ENCODE measurements around the gene SCN9A.

Gene SCN9A

DNA sequence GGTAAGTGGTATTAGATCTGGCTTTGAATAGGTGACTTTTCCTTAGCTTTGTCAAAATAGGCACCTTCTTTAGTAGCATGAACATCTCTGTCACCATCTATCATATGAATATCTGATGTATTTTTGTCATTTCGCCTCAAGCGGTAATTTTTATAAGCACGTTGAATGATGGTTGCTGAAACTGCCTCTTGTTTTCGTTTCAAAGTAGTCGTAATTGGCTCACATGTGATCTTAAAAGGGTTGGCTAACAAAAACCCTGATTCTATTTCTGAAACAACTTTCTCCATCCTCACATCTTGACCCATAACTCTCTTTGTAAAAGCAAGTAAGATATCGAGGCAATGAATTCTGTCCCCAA is 29.8 kb upstream of the SCN9A start:
- Histone ChIP-seq H3K9ac (ENCODE audit: low read depth in 1 of 2, low read length in 2 of 2) (no peak overlapping the region), H3K4me3 (ENCODE audit: low read depth in 1 of 2, low read length in 2 of 2) (no peak overlapping the region), H3K36me3 (ENCODE audit: control insufficient read depth in 1 of 2, insufficient read depth in 2 of 2, low read length in 2 of 2) (no peaks in the 10 kb centered on the region), H3K9me3 (ENCODE audit: control insufficient read depth in 1 of 2, low read length in 2 of 2) (no peaks in the 10 kb centered on the region), H3K4me1 (ENCODE audit: control insufficient read depth in 1 of 2, insufficient read depth in 2 of 2, low read length in 2 of 2) (no peaks in the 10 kb centered on the region), H3K27ac (ENCODE audit: low read depth, low read length) (no peak overlapping the region), H3K27me3 (ENCODE audit: control insufficient read depth in 1 of 2, insufficient read depth in 2 of 2, low read length in 2 of 2) (no peaks in the 10 kb centered on the region)

DNA sequence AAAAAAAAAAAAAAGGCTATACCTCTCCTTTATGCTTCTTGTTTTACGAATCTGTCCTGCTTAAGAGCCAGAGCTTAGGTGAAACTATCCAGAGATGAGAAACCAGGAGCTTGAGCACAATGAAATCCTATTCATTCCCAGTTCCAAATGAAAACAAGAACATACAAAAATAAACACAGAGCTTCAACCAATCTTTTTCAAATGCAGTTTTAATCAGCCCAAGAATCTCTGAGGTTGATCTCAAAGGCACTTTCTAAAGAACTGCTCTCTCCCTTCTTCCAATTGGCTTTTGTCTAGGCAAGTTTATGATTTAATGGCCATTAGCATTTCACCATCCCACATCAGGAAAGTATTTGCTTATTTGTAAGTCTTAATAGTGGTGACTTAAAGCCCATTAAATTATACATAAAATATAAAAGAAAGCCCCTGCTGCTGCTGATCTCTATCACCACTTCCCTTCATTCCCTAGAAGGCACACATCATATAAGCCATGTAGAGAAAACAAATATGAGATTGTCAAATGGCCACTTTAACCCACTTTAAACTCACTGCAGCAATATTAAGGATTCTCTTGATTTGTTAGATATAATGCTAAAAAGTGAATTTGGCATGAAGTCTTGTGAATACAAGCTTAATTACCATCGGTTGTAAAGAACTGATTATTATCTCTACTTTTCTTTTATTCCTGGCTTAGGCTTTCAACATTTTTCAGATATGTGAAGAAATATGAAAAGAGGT is 29.3 kb upstream of the SCN9A start:
- Histone ChIP-seq H3K9ac (ENCODE audit: low read depth in 1 of 2, low read length in 2 of 2) (no peak overlapping the region), H3K4me1 (ENCODE audit: control insufficient read depth in 1 of 2, insufficient read depth in 2 of 2, low read length in 2 of 2) (no peaks in the 10 kb centered on the region), H3K27ac (ENCODE audit: low read depth, low read length) (no peak overlapping the region), H3K4me3 (ENCODE audit: low read depth in 1 of 2, low read length in 2 of 2) (no peak overlapping the region), H3K36me3 (ENCODE audit: control insufficient read depth in 1 of 2, insufficient read depth in 2 of 2, low read length in 2 of 2) (no peaks in the 10 kb centered on the region), H3K27me3 (ENCODE audit: control insufficient read depth in 1 of 2, insufficient read depth in 2 of 2, low read length in 2 of 2) (no peaks in the 10 kb centered on the region), H3K9me3 (ENCODE audit: control insufficient read depth in 1 of 2, low read length in 2 of 2) (no peaks in the 10 kb centered on the region)

DNA sequence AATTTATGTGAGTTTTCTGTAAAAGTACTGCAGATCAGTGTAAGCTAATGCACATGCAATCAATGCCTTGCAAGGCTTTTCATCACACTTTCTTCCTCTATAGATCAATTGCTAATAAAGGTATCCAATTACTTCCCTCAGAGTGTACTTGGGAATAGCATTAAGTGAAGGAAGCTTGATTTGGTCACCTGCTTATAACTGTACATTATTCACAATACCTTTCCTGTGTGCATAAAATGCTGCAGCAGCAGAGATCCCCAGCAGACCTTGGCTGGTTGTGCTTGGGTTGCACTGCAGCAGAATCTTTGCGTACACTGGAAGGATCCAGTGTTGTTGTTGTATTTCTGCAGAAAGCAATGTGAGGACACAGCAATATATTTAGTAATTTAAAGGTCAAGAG is 18.5 kb upstream of the SCN9A start:
- Histone ChIP-seq H3K4me1 (ENCODE audit: control insufficient read depth in 1 of 2, insufficient read depth in 2 of 2, low read length in 2 of 2) (no peaks in the 10 kb centered on the region), H3K36me3 (ENCODE audit: control insufficient read depth in 1 of 2, insufficient read depth in 2 of 2, low read length in 2 of 2) (no peaks in the 10 kb centered on the region), H3K27ac (ENCODE audit: low read depth, low read length) (no peak overlapping the region), H3K4me3 (ENCODE audit: low read depth in 1 of 2, low read length in 2 of 2) (no peak overlapping the region), H3K9ac (ENCODE audit: low read depth in 1 of 2, low read length in 2 of 2) (no peak overlapping the region), H3K27me3 (ENCODE audit: control insufficient read depth in 1 of 2, insufficient read depth in 2 of 2, low read length in 2 of 2) (no peaks in the 10 kb centered on the region), H3K9me3 (ENCODE audit: control insufficient read depth in 1 of 2, low read length in 2 of 2) (no peaks in the 10 kb centered on the region)

DNA sequence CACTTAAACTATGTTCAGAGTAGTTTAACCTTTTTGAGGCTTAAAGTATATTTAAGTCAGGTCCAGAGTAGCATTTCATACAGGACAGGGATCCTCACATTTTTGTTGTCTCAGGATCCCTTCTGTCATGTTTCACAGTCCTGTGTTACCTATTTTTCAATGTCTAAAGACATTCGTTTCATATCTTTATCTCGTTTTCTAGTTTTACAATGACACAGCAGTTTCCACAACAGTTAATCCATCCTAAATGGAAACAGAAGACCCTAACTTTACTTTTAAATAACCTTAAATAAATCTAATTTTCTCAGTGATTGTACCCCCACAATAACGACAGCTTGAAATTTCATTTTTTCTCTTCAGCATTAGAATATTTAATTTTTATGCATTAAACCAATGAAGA is 17.3 kb upstream of the SCN9A start:
- Histone ChIP-seq H3K27me3 (ENCODE audit: control insufficient read depth in 1 of 2, insufficient read depth in 2 of 2, low read length in 2 of 2) (no peaks in the 10 kb centered on the region), H3K9me3 (ENCODE audit: control insufficient read depth in 1 of 2, low read length in 2 of 2) (no peaks in the 10 kb centered on the region), H3K36me3 (ENCODE audit: control insufficient read depth in 1 of 2, insufficient read depth in 2 of 2, low read length in 2 of 2) (no peaks in the 10 kb centered on the region), H3K4me3 (ENCODE audit: low read depth in 1 of 2, low read length in 2 of 2) (no peak overlapping the region), H3K4me1 (ENCODE audit: control insufficient read depth in 1 of 2, insufficient read depth in 2 of 2, low read length in 2 of 2) (no peaks in the 10 kb centered on the region), H3K27ac (ENCODE audit: low read depth, low read length) (no peak overlapping the region), H3K9ac (ENCODE audit: low read depth in 1 of 2, low read length in 2 of 2) (no peak overlapping the region)

DNA sequence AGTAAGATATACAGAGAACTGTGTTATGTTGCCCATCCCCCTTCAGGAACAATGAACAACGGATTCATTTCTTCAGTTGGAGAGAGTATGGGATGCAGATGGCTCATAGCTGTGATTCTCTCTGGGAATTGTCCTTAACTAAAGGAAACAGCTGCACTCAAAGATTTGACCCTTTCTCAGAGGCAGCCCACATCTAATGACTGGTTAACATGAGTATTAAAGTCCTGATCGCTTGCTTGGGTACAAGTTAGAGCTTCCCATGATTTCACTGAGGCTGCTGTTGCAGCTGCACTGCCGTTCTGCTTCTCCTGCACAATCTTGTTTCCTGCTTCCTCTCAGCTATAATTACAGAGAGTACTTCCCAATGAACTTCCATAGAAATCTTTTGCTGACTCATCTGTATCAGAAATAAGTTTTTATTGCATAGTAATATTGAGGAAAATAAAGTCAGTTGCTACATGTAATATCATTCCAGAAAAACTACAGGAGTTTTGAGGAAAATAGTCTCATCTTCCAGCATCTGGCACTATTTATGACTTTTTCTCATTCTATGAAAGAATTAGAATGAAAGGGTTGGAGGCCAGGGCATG is 12.8 kb upstream of the SCN9A start:
- Histone ChIP-seq H3K27me3 (ENCODE audit: control insufficient read depth in 1 of 2, insufficient read depth in 2 of 2, low read length in 2 of 2) (no peaks in the 10 kb centered on the region), H3K9me3 (ENCODE audit: control insufficient read depth in 1 of 2, low read length in 2 of 2) (no peaks in the 10 kb centered on the region), H3K27ac (ENCODE audit: low read depth, low read length) (no peak overlapping the region), H3K9ac (ENCODE audit: low read depth in 1 of 2, low read length in 2 of 2) (no peak overlapping the region), H3K4me3 (ENCODE audit: low read depth in 1 of 2, low read length in 2 of 2) (no peak overlapping the region), H3K36me3 (ENCODE audit: control insufficient read depth in 1 of 2, insufficient read depth in 2 of 2, low read length in 2 of 2) (no peaks in the 10 kb centered on the region), H3K4me1 (ENCODE audit: control insufficient read depth in 1 of 2, insufficient read depth in 2 of 2, low read length in 2 of 2) (no peaks in the 10 kb centered on the region)

DNA sequence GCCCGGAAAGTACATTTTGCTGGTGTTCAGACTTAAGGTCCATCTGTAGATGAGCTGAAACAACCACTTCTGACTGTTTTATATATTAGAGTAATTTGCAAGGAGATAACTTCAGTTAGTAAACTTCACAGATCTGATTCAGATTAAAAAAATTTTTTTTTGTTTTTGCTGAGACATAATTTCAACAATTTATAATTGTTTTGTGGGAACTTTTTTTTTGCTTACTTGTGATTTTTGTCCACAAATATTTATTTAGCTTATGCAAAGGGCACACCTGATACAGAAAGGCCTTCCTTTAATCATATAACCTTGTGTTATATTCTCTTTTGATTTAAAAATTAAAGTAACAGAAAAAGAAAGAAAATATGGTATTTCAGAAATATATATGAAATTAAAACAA is 9.6 kb upstream of the SCN9A start:
- Histone ChIP-seq H3K9ac (ENCODE audit: low read depth in 1 of 2, low read length in 2 of 2) (no peak overlapping the region), H3K4me1 (ENCODE audit: control insufficient read depth in 1 of 2, insufficient read depth in 2 of 2, low read length in 2 of 2) (no peaks in the 10 kb centered on the region), H3K27me3 (ENCODE audit: control insufficient read depth in 1 of 2, insufficient read depth in 2 of 2, low read length in 2 of 2) (no peaks in the 10 kb centered on the region), H3K36me3 (ENCODE audit: control insufficient read depth in 1 of 2, insufficient read depth in 2 of 2, low read length in 2 of 2) (no peaks in the 10 kb centered on the region), H3K4me3 (ENCODE audit: low read depth in 1 of 2, low read length in 2 of 2) (no peak overlapping the region), H3K27ac (ENCODE audit: low read depth, low read length) (no peak overlapping the region), H3K9me3 (ENCODE audit: control insufficient read depth in 1 of 2, low read length in 2 of 2) (no peaks in the 10 kb centered on the region)

DNA sequence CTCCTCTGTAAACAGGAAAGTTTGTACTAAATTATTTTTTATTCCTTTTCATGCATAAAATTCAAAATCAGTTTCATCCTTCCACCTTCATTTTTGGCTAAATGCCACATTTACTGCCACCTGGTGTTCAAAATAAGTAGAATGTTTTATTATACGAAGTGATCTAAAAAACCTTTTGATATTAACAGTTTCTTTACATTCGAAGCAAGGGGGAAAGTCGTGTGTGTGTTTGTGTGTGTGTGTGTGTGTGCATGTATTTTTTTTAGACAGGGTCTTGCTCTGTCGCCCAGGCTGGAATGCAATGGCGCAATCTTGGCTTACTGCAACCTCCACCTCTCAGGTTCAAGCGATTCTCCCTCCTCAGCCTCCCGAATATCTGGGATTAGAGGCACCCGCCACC is 9.0 kb upstream of the SCN9A start:
- H3K27me3 ChIP-seq (ENCODE audit: control insufficient read depth in 1 of 2, insufficient read depth in 2 of 2, low read length in 2 of 2) = no peaks in the 10 kb centered on the region
- no peak overlapping the region for H3K9ac ChIP-seq (ENCODE audit: low read depth in 1 of 2, low read length in 2 of 2)
- no peaks in the 10 kb centered on the region for H3K36me3 ChIP-seq (ENCODE audit: control insufficient read depth in 1 of 2, insufficient read depth in 2 of 2, low read length in 2 of 2)
- H3K4me3 ChIP-seq (ENCODE audit: low read depth in 1 of 2, low read length in 2 of 2) = no peak overlapping the region
- H3K27ac ChIP-seq (ENCODE audit: low read depth, low read length) = no peak overlapping the region
- H3K9me3 ChIP-seq (ENCODE audit: control insufficient read depth in 1 of 2, low read length in 2 of 2) = no peaks in the 10 kb centered on the region
- no peaks in the 10 kb centered on the region for H3K4me1 ChIP-seq (ENCODE audit: control insufficient read depth in 1 of 2, insufficient read depth in 2 of 2, low read length in 2 of 2)

DNA sequence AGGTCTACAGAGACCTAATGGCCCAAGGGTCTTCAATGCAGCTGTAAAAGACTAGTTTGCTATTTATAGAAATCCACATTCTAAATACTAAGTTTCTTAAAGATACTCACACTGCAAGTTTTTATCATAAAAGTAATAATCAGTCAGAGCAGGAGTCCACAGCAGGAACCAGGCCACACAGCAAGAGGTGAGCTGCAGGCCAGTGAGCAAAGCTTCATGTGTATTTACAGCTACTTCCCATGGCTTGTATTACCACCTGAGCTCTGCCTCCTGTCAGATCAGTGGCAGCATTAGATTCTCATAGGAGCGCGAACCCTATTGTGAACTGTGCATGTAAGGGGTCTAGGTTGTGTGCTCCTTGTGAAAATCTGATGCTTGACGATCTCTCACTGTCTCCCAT is 6.7 kb upstream of the SCN9A start:
- no peaks in the 10 kb centered on the region for H3K36me3 ChIP-seq (ENCODE audit: control insufficient read depth in 1 of 2, insufficient read depth in 2 of 2, low read length in 2 of 2)
- H3K9me3 ChIP-seq (ENCODE audit: control insufficient read depth in 1 of 2, low read length in 2 of 2) = no peaks in the 10 kb centered on the region
- no peak overlapping the region for H3K27ac ChIP-seq (ENCODE audit: low read depth, low read length)
- no peak overlapping the region for H3K9ac ChIP-seq (ENCODE audit: low read depth in 1 of 2, low read length in 2 of 2)
- no peaks in the 10 kb centered on the region for H3K4me1 ChIP-seq (ENCODE audit: control insufficient read depth in 1 of 2, insufficient read depth in 2 of 2, low read length in 2 of 2)
- H3K4me3 ChIP-seq (ENCODE audit: low read depth in 1 of 2, low read length in 2 of 2) = no peak overlapping the region
- no peaks in the 10 kb centered on the region for H3K27me3 ChIP-seq (ENCODE audit: control insufficient read depth in 1 of 2, insufficient read depth in 2 of 2, low read length in 2 of 2)

DNA sequence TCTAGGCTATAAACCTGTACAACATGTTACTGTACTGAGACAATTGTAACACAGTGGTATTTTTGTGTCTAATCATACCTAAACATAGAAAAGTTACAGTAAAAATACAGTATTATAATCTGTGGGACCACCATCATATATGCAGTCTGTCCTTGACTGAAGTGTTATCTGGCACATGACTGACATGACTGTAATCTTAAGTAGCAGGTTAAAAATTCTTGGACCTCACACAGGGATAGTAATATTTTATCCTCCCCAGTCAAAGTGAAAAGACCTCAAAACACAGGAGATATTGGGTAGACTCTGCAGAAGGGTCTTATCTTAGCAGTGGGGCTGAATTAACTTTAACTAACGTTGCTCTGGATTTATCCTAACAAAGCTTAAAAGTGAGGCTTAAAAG is 4.9 kb upstream of the SCN9A start:
- no peak overlapping the region for H3K27ac ChIP-seq (ENCODE audit: low read depth, low read length)
- no peak overlapping the region for H3K9ac ChIP-seq (ENCODE audit: low read depth in 1 of 2, low read length in 2 of 2)
- H3K36me3 ChIP-seq (ENCODE audit: control insufficient read depth in 1 of 2, insufficient read depth in 2 of 2, low read length in 2 of 2) = no peaks in the 10 kb centered on the region
- H3K9me3 ChIP-seq (ENCODE audit: control insufficient read depth in 1 of 2, low read length in 2 of 2) = no peaks in the 10 kb centered on the region
- H3K27me3 ChIP-seq (ENCODE audit: control insufficient read depth in 1 of 2, insufficient read depth in 2 of 2, low read length in 2 of 2) = peaks cover 0 to 4% of the 10 kb centered on the region in 2 donors
- no peak overlapping the region for H3K4me3 ChIP-seq (ENCODE audit: low read depth in 1 of 2, low read length in 2 of 2)
- peaks cover 3 to 5% of the 10 kb centered on the region in 2 donors for H3K4me1 ChIP-seq (ENCODE audit: control insufficient read depth in 1 of 2, insufficient read depth in 2 of 2, low read length in 2 of 2)

DNA sequence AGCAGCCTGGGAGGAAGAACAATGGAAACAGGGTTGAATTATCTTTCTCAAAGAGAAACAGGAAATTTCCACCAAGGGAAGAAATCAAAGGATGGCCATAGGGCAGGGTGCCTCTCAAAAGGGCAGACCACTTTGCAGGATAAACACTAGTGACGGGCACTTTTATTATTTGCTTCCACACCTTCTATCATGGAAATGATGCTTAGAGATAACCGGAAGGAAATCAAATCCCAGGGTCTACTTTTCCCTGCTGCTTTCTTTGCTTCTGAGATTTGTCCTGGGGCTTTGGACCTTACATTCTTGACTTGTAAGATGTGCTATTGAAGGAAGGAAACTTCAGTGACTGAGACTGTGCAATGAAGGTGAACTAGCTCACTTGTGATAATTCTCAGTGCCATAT is 1.1 kb upstream of the SCN9A start:
- H3K27ac ChIP-seq (ENCODE audit: low read depth, low read length) = no peak overlapping the region
- no peaks in the 10 kb centered on the region for H3K9me3 ChIP-seq (ENCODE audit: control insufficient read depth in 1 of 2, low read length in 2 of 2)
- H3K4me3 ChIP-seq (ENCODE audit: low read depth in 1 of 2, low read length in 2 of 2) = no peak overlapping the region
- H3K9ac ChIP-seq (ENCODE audit: low read depth in 1 of 2, low read length in 2 of 2) = no peak overlapping the region
- H3K36me3 ChIP-seq (ENCODE audit: control insufficient read depth in 1 of 2, insufficient read depth in 2 of 2, low read length in 2 of 2) = no peaks in the 10 kb centered on the region
- H3K27me3 ChIP-seq (ENCODE audit: control insufficient read depth in 1 of 2, insufficient read depth in 2 of 2, low read length in 2 of 2) = peaks cover 0 to 4% of the 10 kb centered on the region in 2 donors
- H3K4me1 ChIP-seq (ENCODE audit: control insufficient read depth in 1 of 2, insufficient read depth in 2 of 2, low read length in 2 of 2) = peaks cover 10 to 11% of the 10 kb centered on the region in 2 donors
